NCI-H2171 (cell line): Measurements from ENCODE around the gene DHX30.

ENCODE experiments used
- DNase-seq: peaks from one replicate; lab custom pipeline; 2025; lab: John Stamatoyannopoulos, UW

DHX30 gene

GRCh38 chr3:47852604-47853602 lies 50.0 kb downstream of the DHX30 start:
- DNase-seq: no peak

GRCh38 chr3:47854267-47854666 lies 51.3 kb downstream of the DHX30 start:
- DNase-seq: no peak

- DNase-seq: no peak
Measured at GRCh38 chr3:47854720-47855455, 52.0 kb downstream of the DHX30 start.

GRCh38 chr3:47855461-47856383 lies 52.8 kb downstream of the DHX30 start:
- no peak for DNase-seq

GRCh38 chr3:47856669-47857068 lies 53.7 kb downstream of the DHX30 start:
- DNase-seq: no peak

- DNase-seq: no peak
Measured at GRCh38 chr3:47857151-47857550, 54.2 kb downstream of the DHX30 start.

- DNase-seq: no peak
Measured at GRCh38 chr3:47859956-47860605, 57.1 kb downstream of the DHX30 start.

- DNase-seq: no peak
Measured at GRCh38 chr3:47863391-47864128, 60.6 kb downstream of the DHX30 start.

GRCh38 chr3:47865192-47865591 lies 62.3 kb downstream of the DHX30 start:
- no peak for DNase-seq

- no peak for DNase-seq
Measured at GRCh38 chr3:47867451-47868044, 64.6 kb downstream of the DHX30 start.

- DNase-seq: no peak
Measured at GRCh38 chr3:47868306-47868705, 65.4 kb downstream of the DHX30 start.

GRCh38 chr3:47870156-47870555 lies 67.2 kb downstream of the DHX30 start:
- no peak for DNase-seq

GRCh38 chr3:47870702-47871260 lies 67.8 kb downstream of the DHX30 start:
- no peak for DNase-seq

GRCh38 chr3:47871389-47871788 lies 68.5 kb downstream of the DHX30 start:
- DNase-seq: no peak

- DNase-seq: no peak
Measured at GRCh38 chr3:47872916-47873315, 70.0 kb downstream of the DHX30 start.

GRCh38 chr3:47874438-47874837 lies 71.5 kb downstream of the DHX30 start:
- DNase-seq: no peak

GRCh38 chr3:47874913-47875312 lies 72.0 kb downstream of the DHX30 start:
- DNase-seq: no peak

GRCh38 chr3:47877290-47877689 lies 74.4 kb downstream of the DHX30 start:
- no peak for DNase-seq

- DNase-seq: no peak
Measured at GRCh38 chr3:47877719-47878118, 74.8 kb downstream of the DHX30 start.

- DNase-seq: no peak
Measured at GRCh38 chr3:47882338-47882737, 79.4 kb downstream of the DHX30 start.
